GM19438 (cell line): ENCODE results near the gene PTPRD.
"Not testable (repeated sequence)": the region's sequence is repeated elsewhere in the genome, so short reads cannot be mapped to it uniquely, and the experiment has no call there.

Experiments
- ATAC-seq: cut with Tn5 transposase; IDR thresholded peaks from one replicate; pipeline ENCODE4 v1.9.1; 2021; ENCODE audit warnings: low read depth; ENCODE audit not compliant: unreplicated experiment

Gene PTPRD

DNA sequence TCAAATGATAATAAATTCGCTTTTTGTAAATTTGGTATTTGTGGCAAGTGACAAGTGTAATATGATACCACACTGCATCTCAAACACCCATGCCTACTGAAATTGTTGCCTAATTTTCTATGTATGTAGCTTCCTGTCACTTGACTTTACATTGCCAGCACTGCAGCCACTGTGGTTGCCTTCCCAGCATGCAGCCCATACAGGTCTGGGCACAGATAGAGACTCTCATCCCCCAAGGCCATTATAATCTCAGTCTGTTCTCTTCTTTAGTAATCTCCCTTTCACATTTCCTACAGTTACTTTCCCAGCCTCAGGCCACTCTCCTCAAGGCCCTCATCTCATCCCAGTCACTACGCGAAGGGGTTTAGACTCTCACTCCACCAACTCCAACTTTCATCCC lies 1200.6 kb downstream of the PTPRD start:
- no peak for ATAC-seq

DNA sequence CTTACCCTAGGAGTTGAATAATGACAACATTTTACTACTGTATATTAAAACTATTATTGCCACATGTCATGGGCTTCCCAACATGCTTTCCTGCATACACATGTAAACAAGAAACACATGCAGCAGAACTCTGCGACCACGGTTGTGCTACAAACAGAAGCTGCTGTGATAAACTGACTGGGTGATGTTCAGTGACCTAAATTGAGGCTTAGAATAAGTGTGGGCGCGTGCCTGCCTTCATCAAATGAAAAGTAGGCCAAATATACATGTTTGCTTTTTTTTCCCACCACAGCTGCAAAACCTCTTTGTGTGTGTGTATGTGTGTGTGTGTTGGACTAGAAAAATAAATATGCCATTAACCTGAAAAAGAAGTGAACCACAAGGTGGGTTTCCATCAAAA lies 1202.1 kb downstream of the PTPRD start:
- no peak for ATAC-seq

DNA sequence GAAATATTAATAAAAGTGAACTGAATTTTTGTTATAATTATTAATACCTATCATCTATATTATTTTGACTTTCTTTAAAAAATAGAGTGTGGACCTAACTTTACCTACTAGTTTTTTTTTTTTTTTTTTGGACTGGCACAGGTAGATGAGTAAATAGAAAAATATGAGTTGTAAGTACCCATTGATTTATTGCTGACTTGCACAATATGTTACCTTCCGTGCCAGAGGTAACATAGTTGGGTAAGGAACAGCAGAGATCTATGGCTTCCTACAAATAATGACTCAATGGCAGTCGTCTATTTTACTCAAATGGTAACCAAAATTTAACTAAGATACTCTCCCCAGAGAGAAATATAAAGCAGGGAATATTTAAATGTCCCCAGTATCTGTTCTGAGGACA lies 1212.8 kb downstream of the PTPRD start:
- no peak for ATAC-seq

DNA sequence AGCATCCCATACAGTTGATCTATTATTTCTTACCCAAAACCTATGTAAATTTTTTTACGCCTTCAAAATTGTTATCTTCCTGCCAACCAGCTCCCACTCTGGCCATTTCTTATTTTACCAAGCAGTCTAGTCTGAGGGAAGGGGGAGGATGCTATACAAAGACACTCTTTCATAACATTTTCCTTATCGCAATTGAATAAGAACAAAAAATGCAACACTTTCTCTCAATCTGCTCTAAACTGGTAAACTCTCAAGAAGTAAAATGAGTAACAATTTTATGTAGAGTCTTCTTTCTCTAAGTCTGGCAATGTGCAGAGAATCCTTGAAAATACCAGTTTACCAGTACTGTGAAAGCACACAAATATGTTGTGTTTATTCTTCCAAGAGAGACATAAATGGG lies 1216.3 kb downstream of the PTPRD start:
- no peak for ATAC-seq

DNA sequence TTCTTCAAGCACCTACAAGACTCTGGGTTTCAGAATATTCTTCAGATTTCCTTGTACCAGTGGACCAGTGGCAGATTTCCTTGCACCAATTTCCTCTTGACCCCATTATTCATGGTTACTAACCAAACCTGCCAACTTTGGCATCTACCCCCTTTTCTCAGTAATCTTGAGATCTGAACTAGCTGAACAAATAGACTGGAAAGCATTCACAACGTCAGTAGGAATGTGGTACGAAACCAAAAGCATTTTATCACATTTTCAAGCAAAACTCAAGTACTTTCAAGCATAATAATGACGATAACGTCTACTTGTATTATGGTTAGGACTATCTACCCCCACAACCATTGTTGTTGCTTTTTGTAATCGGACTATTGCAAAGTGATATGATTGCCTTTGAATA lies 1217.3 kb downstream of the PTPRD start:
- no peak for ATAC-seq

DNA sequence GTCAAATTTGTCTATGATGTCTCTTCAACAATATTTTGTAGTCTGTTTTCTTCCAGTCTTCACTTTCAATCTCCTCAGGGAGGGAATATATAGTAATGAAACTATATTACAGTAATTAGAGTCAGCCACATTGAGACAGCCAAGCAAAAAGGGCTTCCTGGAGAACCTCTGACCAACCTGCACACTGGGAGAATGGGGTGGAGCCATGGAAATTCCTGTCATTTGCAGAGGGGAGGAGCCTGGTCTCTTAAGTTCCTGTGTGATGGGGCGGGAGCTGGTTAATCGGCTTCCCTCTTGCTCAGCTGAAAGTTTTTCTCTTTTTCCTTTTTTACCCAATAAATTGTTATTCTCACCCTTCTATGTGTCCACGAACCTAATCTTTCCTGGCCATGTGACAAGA lies 1220.0 kb downstream of the PTPRD start:
- no peak for ATAC-seq

DNA sequence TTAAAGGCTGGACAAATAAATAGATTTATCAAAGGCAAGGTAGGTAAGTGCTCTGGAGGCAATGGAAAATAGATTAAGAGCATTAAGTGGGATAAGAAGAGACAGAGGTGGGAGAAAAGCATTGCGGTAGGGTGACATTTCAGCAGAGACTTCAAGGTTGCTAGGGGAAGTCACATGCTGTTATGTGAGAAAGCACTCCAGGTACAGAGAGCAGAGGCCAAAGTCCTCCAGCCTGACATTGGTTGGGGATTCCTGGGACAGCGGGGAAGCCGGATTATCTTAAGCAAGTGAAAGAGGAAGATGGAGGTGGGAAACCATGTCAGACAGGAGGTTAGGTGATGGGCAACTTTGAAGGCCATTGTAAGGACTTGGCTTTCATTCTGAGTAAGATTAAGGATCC lies 1222.9 kb downstream of the PTPRD start:
- no peak for ATAC-seq

DNA sequence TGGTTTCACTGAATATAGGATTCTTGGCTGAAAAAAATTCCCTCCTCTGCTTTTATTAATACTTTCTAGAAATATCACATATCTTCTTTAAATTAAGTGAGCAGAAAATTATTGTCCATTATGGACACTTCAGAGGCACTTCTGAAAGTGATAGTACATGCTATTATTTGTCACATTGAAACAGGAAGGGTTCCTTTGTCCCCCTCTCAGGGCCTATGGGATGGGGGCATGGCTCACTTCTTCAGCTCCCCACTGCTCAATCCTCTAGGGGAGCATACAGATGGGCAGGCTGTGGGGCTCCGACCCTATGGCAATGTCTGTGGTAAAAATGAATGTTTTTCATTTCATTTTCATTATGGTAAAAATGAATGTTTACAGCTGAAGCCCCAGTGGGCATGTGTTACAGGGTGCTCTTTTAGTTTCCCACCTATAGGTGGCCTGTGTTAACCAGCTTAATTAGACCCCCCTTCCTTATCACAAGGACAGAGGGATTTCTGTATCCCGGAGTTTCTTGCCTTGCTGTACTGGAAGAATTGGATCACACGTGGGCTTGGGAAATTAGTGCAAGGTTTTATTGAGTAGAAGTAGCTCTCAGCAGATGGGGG lies 1225.2 kb downstream of the PTPRD start:
- ATAC-seq = no peak

DNA sequence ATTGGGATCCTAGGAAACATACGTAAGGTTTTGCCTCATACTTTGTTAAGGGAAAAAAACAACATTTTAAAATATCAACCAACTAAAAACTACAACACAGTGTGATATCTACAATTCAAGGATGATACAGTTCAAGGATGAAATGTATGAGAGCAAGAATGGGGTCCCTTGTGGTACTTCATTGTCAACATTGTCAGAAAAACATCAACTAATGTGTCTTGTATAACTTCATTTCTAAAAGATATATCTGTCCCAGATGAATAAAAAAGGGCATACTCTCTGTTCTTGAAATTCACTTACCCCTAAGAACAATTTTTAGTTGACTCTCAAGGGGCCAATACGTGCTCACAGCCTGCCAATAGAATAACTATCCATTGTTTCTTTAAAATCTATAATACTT lies 1250.5 kb downstream of the PTPRD start:
- ATAC-seq = no peak

DNA sequence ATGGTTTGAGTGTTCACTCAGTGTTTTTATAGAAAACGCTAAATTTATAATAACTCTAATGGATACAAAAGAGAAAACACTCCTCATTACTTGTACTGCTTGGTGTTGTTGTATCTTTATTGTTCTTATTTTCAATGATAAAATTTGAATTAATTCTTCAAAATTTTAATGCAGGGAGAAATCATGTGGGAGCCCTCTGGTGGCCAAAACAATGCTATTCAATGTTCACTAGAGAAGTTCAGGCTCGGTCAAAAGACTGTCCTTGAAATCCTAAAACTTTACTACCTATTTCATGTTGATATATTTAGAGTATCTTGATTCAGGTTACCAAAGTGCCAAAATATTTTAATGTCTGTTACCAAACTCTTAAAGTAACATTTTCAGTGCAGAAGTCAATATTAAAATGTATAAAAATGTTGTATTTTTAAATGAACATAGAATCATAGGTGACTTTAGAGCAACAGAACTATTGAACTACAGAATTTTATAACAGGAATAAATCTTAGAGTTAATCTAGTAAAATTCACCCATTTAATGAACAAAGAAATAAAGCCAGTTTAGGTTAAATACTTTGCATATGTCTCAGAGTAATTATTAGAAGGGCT lies 1259.8 kb downstream of the PTPRD start:
- ATAC-seq = no peak

DNA sequence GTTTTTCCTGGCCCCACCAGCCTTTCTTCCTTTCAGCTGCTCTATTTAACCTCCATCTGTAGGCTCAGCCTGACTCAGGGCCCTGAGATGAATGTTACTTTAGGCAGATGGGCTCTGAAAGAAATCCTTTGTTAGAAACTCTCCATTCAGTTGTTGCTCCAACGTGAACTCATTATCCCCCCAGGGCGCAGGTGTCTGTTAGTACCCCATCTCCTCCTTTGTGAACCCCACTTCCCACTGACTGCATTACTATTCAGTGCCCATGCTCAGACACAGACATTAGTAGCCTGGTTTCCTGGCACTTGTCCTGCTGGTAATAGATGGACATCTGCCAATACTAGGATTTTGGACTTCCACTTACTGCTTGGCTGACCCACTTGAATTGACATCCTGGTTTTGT lies 1271.6 kb downstream of the PTPRD start:
- no peak for ATAC-seq

DNA sequence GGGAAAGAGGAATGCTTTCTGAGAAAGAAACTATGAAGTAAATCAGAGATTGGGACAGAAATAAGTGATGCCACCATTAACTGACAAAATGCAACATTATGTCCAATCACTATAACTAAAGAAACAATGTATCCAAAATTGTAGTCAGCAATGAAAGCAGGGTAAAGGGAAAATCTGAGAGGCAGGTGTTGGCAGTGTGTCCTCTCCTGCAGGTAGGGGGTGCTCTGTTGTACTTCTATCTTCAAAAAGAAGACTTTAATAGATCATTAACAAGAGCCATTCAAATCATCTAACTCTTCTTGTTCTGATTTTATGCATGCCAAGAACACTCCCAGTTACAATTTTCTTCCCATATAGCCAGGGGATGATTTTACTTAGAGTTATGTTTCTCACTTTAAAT lies 1275.7 kb downstream of the PTPRD start:
- no peak for ATAC-seq

DNA sequence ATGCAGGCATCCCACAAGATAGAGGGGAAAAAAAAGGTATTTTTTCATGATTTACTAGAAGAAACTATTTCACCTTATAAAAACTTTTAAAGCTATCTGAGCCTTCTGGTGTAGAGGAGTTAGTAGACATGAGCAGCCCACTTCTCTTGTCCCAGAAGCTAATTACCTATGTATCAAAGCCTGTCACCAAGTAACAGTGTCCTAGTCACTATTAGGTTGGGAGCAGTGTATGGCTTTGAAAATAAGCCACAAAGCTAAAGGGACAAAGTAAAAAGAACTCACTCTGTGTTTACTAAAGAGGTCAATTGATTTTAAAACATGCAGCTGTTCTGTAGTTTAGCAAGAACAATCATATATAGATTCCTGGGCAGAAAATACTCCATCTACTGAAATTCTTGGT lies 1286.1 kb downstream of the PTPRD start:
- no peak for ATAC-seq

DNA sequence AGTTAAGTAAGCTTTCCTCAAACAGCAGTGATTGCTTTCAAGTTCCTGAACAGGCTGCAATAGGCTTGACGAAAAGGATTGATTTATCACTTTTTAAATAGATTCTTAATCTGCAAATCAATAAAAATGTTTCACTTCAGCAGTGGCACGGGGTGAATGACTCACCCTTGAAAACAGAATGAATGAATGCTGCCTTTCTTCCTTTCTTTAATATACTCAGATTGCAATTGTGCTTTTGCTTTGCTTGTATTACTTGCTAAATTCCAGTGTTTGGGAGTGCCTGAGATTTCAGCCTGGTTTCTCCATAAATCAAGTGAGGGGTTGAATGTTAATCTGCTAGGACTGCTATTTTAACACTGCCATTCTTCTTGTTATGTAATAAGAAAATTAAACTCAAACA lies 1293.8 kb downstream of the PTPRD start:
- no peak for ATAC-seq

DNA sequence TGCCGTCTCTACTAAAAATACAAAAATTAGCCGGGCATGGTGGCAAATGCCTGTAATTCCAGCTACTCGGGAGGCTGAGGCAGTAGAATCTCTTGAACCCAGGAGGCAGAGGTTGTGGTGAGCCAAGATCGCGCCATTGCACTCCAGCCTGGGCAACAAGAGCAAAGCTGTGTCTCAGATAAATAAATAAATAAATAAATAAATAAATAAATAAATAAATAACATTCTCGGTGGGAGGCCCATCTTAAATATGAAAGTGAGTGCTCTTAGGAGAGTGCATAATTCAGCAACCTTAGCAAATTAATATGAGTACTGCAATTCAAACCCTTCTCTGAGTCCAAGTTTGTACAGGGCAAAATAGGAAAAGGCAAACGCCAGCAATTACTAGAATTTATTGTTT lies 1302.1 kb downstream of the PTPRD start:
- ATAC-seq = not testable (repeated sequence)

DNA sequence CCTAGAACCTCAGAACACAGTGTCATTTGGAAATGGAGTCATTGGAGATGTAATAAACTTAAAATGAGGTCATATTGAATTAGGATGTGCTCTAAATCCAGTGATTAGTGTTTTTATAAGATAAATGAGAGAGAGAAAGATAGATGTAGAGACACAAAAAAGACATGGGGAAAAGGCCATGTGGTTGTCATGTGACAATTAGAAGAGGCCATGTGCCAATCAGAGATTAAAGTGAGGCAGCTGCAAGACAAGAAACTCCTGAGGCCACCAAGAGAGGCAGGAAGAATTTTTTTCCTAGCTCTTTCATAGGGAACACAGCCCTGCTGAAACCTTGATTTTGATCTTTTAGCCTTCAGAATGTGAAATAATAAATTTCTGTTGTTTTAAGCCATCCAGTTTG lies 1307.2 kb downstream of the PTPRD start:
- no peak for ATAC-seq

DNA sequence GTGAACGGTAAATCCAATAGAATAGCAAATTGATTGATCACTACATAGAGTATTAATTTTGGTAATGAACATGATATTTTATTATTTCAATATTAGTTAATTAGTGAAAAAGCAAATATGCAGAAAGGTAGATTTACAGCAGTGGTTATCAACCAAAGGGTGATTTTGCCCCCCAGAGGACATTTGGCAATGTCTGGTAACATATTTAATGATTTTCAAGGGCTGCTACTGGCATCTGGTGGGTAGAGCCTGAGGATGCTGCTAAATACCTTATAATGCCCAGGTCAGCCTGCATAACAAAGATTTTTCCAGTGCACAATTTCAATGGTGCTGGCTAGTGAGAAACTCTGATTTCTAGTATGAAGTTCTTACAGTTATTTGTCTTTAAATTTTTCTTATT lies 1313.7 kb downstream of the PTPRD start:
- no peak for ATAC-seq

DNA sequence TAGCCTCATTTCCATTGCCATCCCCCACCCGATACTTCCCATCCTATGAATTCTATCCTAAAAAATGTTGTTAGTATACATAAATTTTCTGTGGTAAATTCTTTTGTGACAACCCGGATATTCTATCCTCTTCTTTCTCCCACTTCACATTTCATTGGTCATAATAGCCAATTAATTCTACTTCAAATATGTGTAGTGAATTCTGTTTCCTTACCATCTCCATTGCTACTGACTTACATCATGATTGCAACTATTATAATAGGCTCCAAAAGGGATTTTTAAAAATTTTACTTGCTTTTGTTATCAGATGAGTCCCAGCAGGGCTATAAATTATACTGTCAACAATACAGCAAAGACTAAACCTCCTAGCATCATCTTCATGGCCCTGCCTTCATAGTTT lies 1326.8 kb downstream of the PTPRD start:
- ATAC-seq = no peak

DNA sequence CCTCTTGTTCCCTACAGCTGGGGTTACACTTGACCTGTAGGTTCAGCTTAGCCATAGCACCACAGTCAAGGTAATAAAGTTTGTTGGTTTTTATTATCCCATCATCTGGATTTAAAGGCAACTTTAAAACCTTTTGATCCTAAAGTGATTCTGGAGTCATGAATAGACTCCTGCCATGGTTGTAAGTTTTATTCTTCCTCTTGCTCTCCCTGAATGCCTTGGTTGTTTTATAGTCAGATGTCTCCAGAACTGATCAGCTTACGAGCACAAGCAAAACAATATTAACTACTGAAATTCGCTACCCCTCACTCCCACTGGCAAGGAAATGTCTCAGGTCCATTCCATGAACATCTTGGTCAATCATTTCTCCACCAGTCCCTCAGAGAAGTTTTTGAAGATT lies 1328.6 kb downstream of the PTPRD start:
- ATAC-seq = no peak

DNA sequence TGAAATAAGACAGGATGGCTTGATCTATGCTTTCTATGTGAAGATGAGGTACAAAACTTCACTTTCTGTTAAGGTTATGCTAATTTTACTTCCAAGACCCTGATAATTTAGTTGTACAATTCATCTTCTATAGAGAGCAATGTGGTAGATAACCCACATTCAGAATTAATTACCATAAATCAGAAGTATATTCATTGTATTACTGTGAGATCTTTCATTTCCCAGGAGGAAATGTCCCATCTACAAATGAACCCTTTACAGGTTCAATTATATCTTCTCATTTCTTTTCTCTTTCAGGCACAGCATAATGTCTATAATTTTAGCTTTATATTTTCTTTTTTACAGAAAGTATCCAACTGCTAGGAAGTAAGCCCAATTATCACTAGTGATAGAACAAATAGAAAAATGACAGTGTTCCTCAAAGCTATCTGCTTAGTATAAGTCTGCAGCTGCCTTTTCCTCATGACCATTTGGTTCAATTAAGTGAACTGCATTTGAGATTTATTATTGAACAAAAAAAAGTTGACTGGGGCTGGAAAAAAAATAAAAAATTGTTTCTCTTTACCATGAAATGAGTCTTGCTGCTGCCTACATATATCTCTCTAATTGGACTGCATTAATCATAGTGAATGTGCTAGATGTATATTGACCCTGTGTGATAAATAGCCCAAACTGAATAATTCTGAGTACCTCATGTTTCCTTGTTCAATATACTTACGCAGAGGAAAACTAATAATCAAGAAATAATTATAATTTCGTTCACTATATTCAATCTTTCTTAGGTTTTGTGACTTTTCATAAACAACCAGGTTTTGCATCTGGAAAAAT lies 1329.4 kb downstream of the PTPRD start:
- ATAC-seq = no peak

DNA sequence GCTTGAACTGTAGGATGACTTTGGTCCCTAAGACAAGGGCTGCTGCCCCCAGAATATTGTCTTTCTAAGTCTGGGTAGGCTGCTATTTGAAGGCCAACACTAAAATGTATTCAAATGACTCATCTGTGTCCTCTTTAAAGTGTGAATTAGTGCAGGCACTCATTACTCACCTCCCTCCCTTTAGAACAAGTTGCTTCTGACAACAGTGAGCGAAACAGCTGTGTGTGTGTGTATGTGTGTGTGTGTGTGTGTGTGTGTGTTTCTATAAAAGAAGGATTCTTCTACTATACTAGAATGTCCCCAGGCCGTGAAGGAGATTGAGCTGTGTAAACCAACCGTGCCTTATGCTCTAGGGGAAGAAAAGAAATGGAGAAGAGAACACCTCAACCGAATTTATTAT lies 1337.2 kb downstream of the PTPRD start:
- no peak for ATAC-seq

DNA sequence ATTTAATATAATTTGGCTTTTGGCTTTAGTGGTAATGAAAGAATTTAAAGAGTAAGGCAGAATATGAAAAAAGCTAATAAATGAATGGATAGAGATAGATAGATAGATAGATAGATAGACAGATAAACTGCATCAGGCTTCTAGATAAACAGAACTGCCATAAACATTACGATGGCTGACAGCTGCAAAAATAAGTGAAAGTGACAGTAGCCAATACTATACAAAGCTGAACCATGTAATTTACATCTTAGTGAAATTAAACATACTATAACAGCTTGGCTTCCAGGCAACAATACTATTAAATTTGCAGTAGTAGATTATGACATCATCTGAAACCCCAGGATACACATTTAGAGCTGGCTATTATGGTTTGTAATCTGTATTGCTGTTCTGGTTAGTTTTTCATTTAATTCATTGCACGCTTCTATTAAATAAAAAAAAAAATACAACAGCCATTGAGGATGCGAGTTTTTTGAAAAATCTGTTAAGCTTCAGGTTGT lies 1354.8 kb downstream of the PTPRD start:
- no peak for ATAC-seq
